Mesendoderm (in vitro differentiated cells): ENCODE data around the gene TFPT.

Experiments used
- DNase-seq: peaks from one replicate; pipeline ENCODE4 v3.0.0; 2013
- H2AK5ac ChIP-seq: 2 replicates; pipeline ENCODE4 v1.6.1; 2013; ENCODE audit warnings: low read length, inconsistent platforms
- H2BK120ac ChIP-seq: 2 replicates; pipeline ENCODE4 v1.6.1; 2013; ENCODE audit warnings: low read depth, mild to moderate bottlenecking, low read length, moderate library complexity, mixed read lengths
- H2BK15ac ChIP-seq: replicated peaks from 2 replicates; pipeline ENCODE4 v1.6.1; 2013; ENCODE audit warnings: low read depth, mild to moderate bottlenecking, moderate library complexity
- H2BK5ac ChIP-seq: 2 replicates; pipeline ENCODE4 v1.6.1; 2013; ENCODE audit warnings: low read length, inconsistent platforms
- H3K18ac ChIP-seq: 2 replicates; pipeline ENCODE4 v1.6.1; 2013; ENCODE audit warnings: mild to moderate bottlenecking, low read length, mixed read lengths
- H3K23ac ChIP-seq: one replicate; pipeline ENCODE4 v1.6.1; 2013; ENCODE audit warnings: low read length
- H3K27ac ChIP-seq: 2 replicates; pipeline ENCODE4 v1.5.1; 2013; ENCODE audit warnings: low read depth, mild to moderate bottlenecking, inconsistent platforms, low read length, moderate library complexity
- H3K27me3 ChIP-seq: 2 replicates; pipeline ENCODE4 v1.6.1; 2013; ENCODE audit warnings: low read length, control low read depth, mild to moderate bottlenecking, inconsistent platforms; ENCODE audit not compliant: insufficient read depth, poor library complexity
- H3K36me3 ChIP-seq: 2 replicates; pipeline ENCODE4 v1.6.1; 2013; ENCODE audit warnings: low read length, inconsistent platforms; ENCODE audit not compliant: control insufficient read depth, insufficient read depth
- H3K4ac ChIP-seq: one replicate; pipeline ENCODE4 v1.6.1; 2013; ENCODE audit warnings: low read depth, mild to moderate bottlenecking, low read length, moderate library complexity
- H3K4me1 ChIP-seq: 2 replicates; pipeline ENCODE4 v1.6.1; 2013; ENCODE audit warnings: low read depth, low read length, inconsistent platforms; ENCODE audit not compliant: control insufficient read depth
- H3K4me2 ChIP-seq: 2 replicates; pipeline ENCODE4 v1.6.1; 2013; ENCODE audit warnings: low read length
- H3K4me3 ChIP-seq: 2 replicates; pipeline ENCODE4 v1.5.1; 2013; ENCODE audit warnings: mild to moderate bottlenecking, low read length
- H3K56ac ChIP-seq: one replicate; pipeline ENCODE4 v1.6.1; 2013; ENCODE audit warnings: low read length
- H3K79me1 ChIP-seq: 2 replicates; pipeline ENCODE4 v1.6.1; 2013; ENCODE audit warnings: low read length, inconsistent platforms
- H3K79me2 ChIP-seq: 2 replicates; pipeline ENCODE4 v1.6.1; 2013; ENCODE audit warnings: mild to moderate bottlenecking, low read length; ENCODE audit not compliant: control insufficient read depth, insufficient read depth
- H3K9ac ChIP-seq: 2 replicates; pipeline ENCODE4 v1.6.1; 2013; ENCODE audit warnings: low read length, inconsistent platforms
- H4K5ac ChIP-seq: one replicate; pipeline ENCODE4 v1.6.1; 2013; ENCODE audit warnings: low read length
- H4K8ac ChIP-seq: one replicate; pipeline ENCODE4 v1.6.1; 2013; ENCODE audit warnings: low read depth, mild to moderate bottlenecking, control low read depth, low read length, moderate library complexity
- WGBS: extraction: QIAGEN DNeasy Blood & Tissue Kit; methylation state at CpG from one replicate; pipeline ENCODE4 v1.1.7; 2013; ENCODE audit warnings: low lambda C conversion rate, missing lambda C conversion rate; ENCODE audit not compliant: insufficient coverage; ENCODE audit errors: extremely low coverage; 5-methylcytosine and 5-hydroxymethylcytosine counted together

Gene TFPT

GRCh38 chr19:54123682-54124081 lies 8.2 kb upstream of the TFPT start:
- H3K27me3 ChIP-seq = no peaks in the 10 kb centered on the region
- H3K18ac ChIP-seq = no peak overlapping the region
- no peak overlapping the region for H3K4me3 ChIP-seq
- no peak overlapping the region for H3K56ac ChIP-seq
- no peak overlapping the region for H4K8ac ChIP-seq
- WGBS = no CpG with 5 or more reads among the region's 17 CpGs
- H2BK120ac ChIP-seq = no peak overlapping the region
- peaks cover 13% of the 10 kb centered on the region for H3K36me3 ChIP-seq
- no peaks in the 10 kb centered on the region for H3K79me1 ChIP-seq
- no peak overlapping the region for H2BK15ac ChIP-seq
- no peak overlapping the region for H3K23ac ChIP-seq
- no peak overlapping the region for H2BK5ac ChIP-seq
- no peak overlapping the region for H3K4me2 ChIP-seq
- no peaks in the 10 kb centered on the region for H3K4me1 ChIP-seq
- DNase-seq = no peak
- no peak overlapping the region for H4K5ac ChIP-seq
- no peak overlapping the region for H2AK5ac ChIP-seq
- H3K4ac ChIP-seq = no peak overlapping the region
- no peak overlapping the region for H3K27ac ChIP-seq
- no peak overlapping the region for H3K9ac ChIP-seq
- H3K79me2 ChIP-seq = no peaks in the 10 kb centered on the region

- Histone ChIP-seq H3K4me2 (no peak overlapping the region), H4K8ac (no peak overlapping the region), H2BK15ac (no peak overlapping the region), H3K79me2 (peaks cover 8% of the 10 kb centered on the region), H3K23ac (no peak overlapping the region), H3K36me3 (peaks cover 12% of the 10 kb centered on the region), H3K4ac (no peak overlapping the region), H3K27me3 (no peaks in the 10 kb centered on the region), H2BK120ac (no peak overlapping the region), H2BK5ac (no peak overlapping the region), H3K79me1 (peaks cover 10% of the 10 kb centered on the region), H3K4me1 (no peaks in the 10 kb centered on the region), H3K27ac (no peak overlapping the region), H2AK5ac (no peak overlapping the region), H4K5ac (no peak overlapping the region), H3K18ac (no peak overlapping the region), H3K4me3 (no peak overlapping the region), H3K56ac (no peak overlapping the region), H3K9ac (no peak overlapping the region)
- no peak for DNase-seq
- WGBS = no CpG with 5 or more reads among the region's 10 CpGs
Measured at GRCh38 chr19:54121259-54121658, 5.8 kb upstream of the TFPT start.

- Histone ChIP-seq H4K8ac (no peak overlapping the region), H3K79me2 (peaks cover 8% of the 10 kb centered on the region), H3K9ac (peak overlapping the region; percentile 87), H3K18ac (no peak overlapping the region), H4K5ac (no peak overlapping the region), H3K4me2 (peak overlapping the region; percentile 82), H3K27ac (no peak overlapping the region), H3K79me1 (peaks cover 10% of the 10 kb centered on the region), H3K4ac (peak overlapping the region; percentile 39), H3K36me3 (peaks cover 3% of the 10 kb centered on the region), H3K4me1 (no peaks in the 10 kb centered on the region), H3K23ac (peak overlapping the region; percentile 59), H2BK5ac (no peak overlapping the region), H2BK120ac (no peak overlapping the region), H2AK5ac (no peak overlapping the region), H3K27me3 (no peaks in the 10 kb centered on the region), H3K56ac (peak overlapping the region; percentile 90), H3K4me3 (peak overlapping the region; percentile 61), H2BK15ac (no peak overlapping the region)
- WGBS = no CpG with 5 or more reads among the region's 28 CpGs
- no peak for DNase-seq
Measured at GRCh38 chr19:54114340-54115108, 933 bp downstream of the TFPT start.

GRCh38 chr19:54109651-54110050 lies 5.8 kb downstream of the TFPT start:
- Histone ChIP-seq H3K23ac (no peak overlapping the region), H3K4me2 (no peak overlapping the region), H3K18ac (no peak overlapping the region), H3K4me1 (no peaks in the 10 kb centered on the region), H4K8ac (no peak overlapping the region), H3K79me2 (no peaks in the 10 kb centered on the region), H3K4me3 (no peak overlapping the region), H3K27ac (no peak overlapping the region), H2BK5ac (no peak overlapping the region), H2BK120ac (no peak overlapping the region), H2BK15ac (no peak overlapping the region), H4K5ac (no peak overlapping the region), H3K9ac (no peak overlapping the region), H3K56ac (no peak overlapping the region), H3K79me1 (peaks cover 3% of the 10 kb centered on the region), H3K4ac (no peak overlapping the region), H3K27me3 (no peaks in the 10 kb centered on the region), H2AK5ac (no peak overlapping the region), H3K36me3 (peaks cover 1% of the 10 kb centered on the region)
- no peak for DNase-seq
- no CpG with 5 or more reads among the region's 6 CpGs for WGBS

GRCh38 chr19:54108496-54108895 lies 7.0 kb downstream of the TFPT start:
- Histone ChIP-seq H3K36me3 (peaks cover 1% of the 10 kb centered on the region), H4K5ac (no peak overlapping the region), H3K56ac (no peak overlapping the region), H3K4ac (no peak overlapping the region), H2BK5ac (no peak overlapping the region), H3K4me1 (no peaks in the 10 kb centered on the region), H3K4me3 (no peak overlapping the region), H3K27me3 (no peaks in the 10 kb centered on the region), H3K27ac (no peak overlapping the region), H2BK15ac (no peak overlapping the region), H3K23ac (no peak overlapping the region), H3K4me2 (no peak overlapping the region), H2BK120ac (no peak overlapping the region), H3K79me2 (peaks cover 3% of the 10 kb centered on the region), H3K9ac (no peak overlapping the region), H3K18ac (no peak overlapping the region), H4K8ac (no peak overlapping the region), H3K79me1 (peaks cover 3% of the 10 kb centered on the region), H2AK5ac (no peak overlapping the region)
- WGBS = no CpG with 5 or more reads among the region's 7 CpGs
- no peak for DNase-seq
